ENCODE data around the gene DGKD. TPM values are rescaled to one million over a fixed set of nuclear protein-coding genes. Genes with fewer than 3 reads are reported as not detected.

The DGKD gene
- polyA plus RNA-seq, 4 donors, result 22.8 to 27.3 (median 23.9) TPM

DNA sequence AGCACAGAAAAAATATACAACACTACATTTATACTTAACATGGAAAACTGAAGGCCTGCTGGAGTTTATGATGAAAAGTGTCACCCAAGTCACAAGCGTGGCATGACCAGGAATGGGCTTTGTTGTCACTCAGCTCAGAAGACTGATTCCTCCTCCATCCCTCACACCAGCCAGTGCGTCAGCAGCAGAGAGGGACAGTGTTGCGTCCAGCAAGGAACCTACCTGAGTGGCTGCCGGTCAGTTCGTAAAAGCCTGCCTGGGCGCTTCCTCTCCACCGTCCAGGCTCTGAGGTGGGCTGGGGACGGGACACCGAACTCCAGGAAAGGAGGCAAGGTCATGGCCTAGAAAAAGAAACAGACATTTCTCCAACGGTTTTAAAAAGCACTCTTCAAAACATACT lies 134.8 kb downstream of the DGKD start:
- DNase-seq (ENCODE audit: low read depth in 4 of 4, low spot score in 3 of 4), result no peak

DNA sequence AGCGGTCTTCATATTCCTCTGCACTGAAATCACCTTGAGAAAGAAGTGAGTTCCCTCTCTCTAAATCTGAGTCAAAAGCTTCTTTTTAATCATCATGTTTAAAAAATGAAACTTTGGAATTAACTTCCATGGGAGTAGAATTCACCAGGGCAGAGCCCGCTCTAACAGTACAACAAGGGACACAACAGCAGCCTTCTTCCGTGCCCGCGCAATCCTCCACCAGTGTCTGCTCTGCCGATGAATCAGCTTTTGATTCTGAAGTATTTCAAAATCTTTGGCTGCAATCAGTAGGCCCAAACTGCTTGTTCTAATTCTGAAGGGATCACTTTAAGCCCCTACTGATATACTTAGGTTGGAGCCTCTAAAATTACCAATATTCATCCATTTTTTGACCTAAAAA lies 135.4 kb downstream of the DGKD start:
- no peak for DNase-seq (ENCODE audit: low read depth in 4 of 4, low spot score in 3 of 4)

DNA sequence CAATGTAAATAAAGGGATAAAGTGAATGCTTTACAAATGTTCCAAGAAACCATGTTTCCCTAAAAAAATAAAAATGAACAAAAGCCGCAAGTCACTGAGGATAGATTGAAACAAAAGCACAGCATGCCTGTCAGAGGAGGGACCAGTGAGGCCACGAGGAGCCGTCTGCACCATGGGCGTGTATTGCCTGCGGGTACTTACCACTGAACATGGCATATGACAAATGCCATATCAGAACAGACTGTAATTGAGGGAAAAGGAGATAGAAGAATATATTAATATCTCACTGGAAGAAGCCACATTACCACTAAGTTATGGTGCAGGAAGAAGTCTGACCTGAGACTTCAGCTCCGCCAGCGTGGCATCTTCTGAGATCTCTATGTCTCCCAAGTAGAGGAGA lies 136.5 kb downstream of the DGKD start:
- DNase-seq (ENCODE audit: low read depth in 4 of 4, low spot score in 3 of 4), result no peak

DNA sequence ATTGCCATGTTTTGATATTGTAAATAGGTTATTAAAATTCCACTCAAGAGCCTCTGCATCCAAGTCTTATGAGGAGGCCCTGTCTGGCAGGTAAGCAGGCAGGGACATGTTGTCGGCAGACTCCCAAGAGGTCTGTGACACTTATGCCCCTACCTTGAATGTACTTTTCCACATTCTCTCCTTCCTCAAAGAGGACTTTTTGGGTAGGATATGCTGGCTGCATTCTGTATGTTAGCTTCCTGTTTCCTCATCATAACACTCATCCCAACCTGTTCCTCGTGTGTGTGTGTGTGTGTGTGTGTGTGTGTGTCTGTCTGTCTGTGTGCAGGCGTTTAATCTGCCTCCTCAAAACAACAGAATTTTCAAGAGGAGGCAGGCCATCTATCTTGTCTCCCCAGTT lies 137.0 kb downstream of the DGKD start:
- DNase-seq (ENCODE audit: low read depth in 4 of 4, low spot score in 3 of 4), result no peak

DNA sequence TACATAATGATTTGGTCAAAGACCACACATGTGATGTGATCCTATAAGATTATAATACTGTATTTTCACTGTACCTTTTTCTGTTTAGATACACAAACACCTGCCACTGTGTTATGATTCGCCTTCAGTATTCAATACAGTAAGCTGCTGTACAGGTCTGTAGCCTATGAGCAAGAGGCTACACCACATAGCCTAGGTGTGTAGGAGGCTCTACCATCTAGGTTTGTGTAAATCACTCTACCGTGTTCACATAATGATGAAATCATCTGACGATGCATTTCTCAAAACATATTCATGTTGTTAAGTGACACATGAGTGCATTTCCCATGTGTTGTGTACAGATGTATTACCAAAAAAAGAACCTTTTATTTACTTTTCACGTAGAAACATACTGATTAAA lies 137.8 kb downstream of the DGKD start:
- DNase-seq (ENCODE audit: low read depth in 4 of 4, low spot score in 3 of 4), result no peak

DNA sequence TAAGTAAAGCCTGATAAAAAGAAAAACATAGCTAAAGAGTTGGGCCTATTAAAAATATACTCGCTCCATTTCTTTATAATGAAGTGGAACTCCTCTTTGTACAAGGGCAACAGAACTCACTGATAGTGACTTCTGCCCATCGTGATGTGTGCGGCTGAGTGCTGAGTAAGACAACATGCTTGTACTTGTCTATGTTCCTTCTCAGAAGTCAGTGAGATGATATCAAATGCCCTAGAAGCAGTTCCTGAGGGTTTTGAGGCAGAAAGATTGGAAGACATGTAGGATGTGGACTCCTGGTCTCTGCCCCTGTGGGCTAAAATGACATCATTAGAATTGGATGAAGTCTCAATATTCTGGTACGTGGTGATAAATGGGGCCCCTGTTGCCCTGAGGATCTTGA lies 138.5 kb downstream of the DGKD start:
- no peak for DNase-seq (ENCODE audit: low read depth in 4 of 4, low spot score in 3 of 4)

DNA sequence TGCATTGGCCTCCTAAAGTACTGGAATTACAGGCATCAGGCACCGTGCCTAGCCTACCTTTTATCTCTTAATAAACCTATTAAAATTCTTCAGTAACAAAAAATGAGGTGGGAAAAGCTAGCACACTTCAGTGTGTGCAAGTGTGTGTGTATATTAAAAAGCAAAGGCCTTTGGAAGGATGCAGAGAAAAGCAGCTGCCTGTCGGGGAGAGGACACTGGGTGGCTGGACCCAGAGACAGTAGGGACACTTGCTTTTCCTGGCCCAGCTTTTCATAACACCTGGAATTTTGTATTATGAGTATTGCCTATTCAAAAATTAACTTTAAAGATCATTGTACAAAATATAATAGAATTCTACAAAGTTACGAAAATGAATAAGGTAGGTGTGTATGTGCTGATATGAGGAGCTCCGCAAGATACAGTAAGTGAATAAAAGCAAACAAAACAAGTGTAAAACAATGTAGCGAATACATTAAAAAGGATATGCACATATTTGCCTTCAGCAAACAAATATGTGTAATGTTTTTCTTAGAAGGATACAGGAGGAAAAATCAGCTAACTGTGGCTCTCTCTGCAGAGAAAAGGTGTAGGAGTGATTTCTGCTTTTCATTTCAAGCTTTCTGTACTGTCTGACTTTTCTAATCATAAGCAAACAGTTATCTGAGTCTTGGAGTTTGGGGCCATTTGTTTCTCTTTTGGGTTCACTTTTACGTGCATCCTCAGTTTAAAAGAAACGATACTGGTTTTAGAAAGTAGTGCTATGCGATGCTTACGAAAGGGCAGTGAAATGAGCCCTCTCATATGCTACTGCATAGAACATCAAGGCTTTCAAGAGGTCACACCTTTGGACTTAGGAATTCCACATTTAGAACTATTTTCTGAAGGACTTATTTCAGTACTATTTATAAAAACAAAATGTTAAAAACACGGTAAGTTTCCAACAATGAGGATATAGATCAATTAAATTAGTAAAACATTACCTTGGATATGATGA lies 141.5 kb downstream of the DGKD start:
- DNase-seq (ENCODE audit: low read depth in 4 of 4, low spot score in 3 of 4), result no peak

DNA sequence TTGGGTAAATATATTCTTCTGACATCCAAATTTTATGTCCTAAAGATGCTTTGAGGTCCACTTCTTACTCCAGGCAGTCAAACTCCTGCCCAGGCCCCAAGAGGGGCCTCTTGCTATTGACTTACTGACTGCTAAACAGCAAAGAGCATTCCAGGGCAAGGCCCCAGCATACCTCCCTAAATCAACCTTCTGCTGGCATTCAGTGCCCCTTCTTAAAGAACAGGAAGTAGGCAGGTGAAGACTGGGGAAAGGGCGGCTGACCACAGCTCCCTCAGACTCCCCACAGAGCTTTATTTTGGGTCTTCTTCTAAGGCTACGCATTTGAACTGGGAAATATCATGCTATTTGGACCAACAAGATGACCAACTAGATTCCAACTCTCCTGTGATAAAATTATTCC lies 143.4 kb downstream of the DGKD start:
- no peak for DNase-seq (ENCODE audit: low read depth in 4 of 4, low spot score in 3 of 4)

DNA sequence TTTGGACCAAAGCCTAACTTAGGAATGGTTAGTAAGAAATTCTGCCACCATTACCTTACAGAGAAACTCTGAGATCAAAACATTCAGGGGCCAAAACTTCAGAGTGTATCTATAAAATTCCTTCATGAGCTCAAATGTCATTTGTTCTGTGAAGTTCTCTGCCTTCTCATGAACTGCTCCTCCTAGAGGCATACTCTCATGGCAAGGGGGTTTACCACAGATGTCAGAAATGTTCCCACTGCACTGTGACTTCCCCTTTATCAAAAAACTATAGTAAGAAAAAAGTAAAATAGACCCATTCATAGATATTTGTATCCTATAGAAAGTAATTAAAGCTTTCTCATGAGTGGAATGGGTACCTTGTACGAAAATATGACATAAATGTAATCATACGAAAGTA lies 143.8 kb downstream of the DGKD start:
- no peak for DNase-seq (ENCODE audit: low read depth in 4 of 4, low spot score in 3 of 4)

DNA sequence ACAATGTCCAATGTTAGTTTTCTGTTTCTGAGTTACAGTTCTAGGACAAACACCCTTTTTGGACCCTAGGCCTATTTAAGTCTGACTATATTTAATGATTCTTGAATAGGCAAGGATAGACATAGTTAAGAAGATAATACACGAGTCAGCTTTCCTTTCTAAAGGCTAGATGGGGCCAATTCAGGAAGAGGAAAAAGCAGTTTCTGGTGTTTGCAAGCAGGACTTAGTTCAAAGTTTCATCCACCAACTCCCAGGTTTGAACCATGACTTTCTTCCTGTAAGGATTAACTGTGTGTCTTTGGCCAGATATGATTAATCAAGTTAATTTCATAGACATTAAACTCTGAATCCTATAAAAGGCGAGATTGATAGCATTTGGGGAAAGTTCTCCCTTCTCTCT lies 145.6 kb downstream of the DGKD start:
- DNase-seq (ENCODE audit: low read depth in 4 of 4, low spot score in 3 of 4), result no peak

DNA sequence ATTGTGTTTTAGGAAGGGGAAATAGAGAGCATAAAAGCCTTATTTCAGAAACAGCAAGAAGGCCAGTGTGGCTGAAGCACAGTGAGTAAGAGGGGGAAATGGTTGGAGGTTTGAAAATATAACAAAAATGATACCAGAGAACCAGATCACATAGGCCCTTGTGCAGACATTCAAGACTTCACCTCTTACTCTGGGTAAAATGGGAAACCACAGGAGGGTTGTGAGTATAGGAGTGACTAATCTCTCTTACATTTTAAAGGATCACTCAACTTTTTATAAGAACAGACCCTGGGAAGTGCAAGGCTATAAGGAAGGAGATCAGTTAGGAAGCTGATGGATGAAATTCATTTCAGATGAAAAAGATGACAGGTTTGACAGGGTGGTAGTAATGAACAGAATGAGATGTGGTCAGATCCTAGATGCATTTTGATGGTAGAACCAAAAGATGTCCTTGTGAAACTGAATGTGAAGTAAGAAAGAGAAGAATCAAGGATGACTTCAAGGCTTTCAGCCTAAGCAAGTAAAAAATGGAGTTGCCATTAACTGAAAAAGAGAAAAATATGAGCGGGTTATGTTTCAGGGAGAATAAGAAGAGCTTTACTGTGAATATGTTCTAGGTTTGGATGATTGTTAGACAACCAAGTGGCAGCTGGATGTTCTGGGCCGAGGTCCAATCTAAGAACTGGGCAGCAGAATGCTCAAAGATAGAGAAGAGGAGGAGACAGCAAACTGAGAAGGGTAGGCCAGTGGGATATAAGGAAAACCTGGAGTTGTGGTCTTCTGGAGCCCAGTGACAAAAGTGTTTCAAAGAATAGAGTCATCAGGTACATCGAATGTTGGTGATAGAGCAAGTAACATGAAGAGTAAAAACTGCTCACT lies 147.1 kb downstream of the DGKD start:
- DNase-seq (ENCODE audit: low read depth in 4 of 4, low spot score in 3 of 4), result no peak

DNA sequence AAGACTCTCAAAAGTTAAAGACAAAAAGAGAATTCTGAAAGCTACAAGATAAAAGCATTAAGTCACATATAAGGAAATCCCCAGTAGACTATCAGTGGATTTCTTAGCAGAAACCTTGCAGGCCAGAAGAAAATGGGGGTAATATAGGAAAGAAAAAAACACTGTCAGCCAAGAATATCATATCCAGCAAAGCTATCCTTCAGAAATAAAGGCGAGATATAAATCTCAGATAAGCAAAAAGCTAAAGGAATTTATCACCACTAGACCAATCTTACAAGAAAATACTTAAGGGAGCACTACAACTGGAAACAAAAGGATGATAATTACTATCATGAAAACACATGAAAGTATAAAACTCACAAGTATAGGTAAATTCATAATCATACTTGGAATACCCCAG lies 149.2 kb downstream of the DGKD start:
- DNase-seq (ENCODE audit: low read depth in 4 of 4, low spot score in 3 of 4), result no peak

DNA sequence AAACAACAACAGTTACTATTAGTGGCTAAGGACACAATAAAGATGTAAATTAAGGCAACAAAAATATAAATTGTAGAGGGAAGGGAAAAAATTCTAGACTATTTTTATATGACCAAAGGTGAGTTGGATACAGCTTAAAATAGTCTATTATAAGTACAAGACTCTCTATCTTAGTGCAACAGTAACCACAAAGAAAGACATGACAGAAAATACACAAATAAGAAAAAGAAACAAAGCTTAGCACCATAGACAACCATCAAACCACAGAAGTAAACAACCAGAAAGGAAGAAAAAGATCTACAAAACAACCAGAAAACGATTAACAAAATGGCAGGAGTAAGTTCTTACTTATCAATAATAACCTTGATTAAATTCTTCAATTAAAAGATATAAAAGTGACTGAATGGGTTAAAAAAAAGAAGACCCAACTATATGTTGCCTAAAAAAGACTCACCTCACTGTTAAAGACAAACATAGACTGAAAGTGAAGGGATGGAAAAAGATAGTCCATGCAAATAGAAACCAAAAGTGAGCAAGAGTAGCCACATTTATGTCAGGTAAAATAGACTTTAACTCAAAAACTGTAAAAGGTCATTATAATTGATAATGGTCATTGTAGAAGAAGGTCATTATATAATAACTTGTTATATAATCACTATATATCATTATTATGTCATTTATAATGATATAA lies 149.8 kb downstream of the DGKD start:
- DNase-seq (ENCODE audit: low read depth in 4 of 4, low spot score in 3 of 4), result no peak

DNA sequence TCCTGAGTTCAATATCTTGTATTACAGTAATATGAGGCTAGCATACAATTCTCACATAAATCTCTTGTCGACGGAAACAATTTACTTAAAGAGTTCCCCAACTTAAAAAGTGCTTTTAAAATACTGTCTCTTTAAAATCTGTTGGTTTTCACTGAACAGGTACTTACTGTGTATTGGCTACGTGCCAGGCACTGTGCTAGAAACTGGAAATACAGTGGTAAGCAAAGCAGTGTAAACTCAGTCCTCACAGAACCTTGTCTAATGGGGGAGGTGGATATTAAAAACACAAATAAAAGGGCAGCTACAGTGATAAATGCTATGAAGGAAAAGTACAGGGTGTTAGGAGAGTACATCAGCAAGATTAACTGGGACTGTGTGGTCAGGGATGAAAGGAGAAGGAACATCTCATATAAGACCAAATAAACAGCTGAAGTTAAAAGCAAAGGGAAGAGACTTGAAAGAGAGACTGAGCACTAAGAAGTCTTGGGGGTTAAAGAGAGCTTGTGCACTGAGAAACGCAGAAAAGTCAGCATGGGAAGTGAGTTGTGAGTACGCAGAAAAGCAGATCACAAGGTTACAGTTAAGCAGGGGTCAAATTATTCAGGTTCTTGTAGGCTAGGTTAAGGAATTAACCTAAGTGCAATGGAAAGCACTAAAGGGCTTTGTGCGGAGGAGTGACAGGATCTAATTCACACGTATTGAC lies 159.8 kb downstream of the DGKD start:
- peak in 1 of 4 donors; percentile 12 for DNase-seq (ENCODE audit: low read depth in 4 of 4, low spot score in 3 of 4)

DNA sequence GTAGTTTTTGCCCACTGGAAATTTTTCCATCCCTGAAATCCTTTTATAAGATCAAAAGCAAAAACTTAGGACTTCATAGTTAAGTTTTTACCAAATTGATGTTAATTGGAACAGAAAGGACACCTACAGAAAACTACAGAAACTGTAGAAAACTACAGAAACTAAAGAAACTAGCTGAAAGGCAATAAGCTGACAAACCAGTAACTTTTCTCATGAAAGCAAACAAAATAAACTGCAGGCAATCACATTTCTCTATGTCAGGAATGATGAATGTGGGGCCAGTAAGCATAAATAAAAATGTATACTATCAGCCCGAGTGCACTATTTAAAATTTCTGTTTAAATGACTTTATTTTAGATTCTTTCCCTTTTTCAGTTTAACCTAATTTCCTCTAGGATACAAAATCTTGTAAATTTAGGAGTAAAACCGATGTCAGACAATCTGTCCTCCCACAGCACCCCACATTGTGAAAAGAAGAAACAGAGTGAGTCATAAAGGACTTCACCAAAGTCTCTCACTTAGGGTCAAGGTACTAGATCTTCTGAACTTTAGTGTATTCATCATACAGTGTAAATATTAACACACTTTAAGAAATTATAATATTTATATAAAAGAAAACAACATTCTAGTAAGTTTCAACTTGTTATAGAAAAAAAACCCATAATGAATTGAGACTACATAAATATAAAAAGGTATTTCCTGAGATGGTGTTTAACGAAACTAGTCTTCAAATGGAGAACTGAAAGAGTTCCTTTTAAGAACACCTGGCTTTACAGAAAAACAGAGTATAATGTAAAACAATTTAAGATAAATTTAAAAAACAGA lies 165.7 kb downstream of the DGKD start:
- DNase-seq (ENCODE audit: low read depth in 4 of 4, low spot score in 3 of 4), result no peak

All from right renal pelvis (tissue), 4 donors.